H9 (cell line): ENCODE results near the gene HK2. TPM values are rescaled to one million over a fixed set of nuclear protein-coding genes. Genes with fewer than 3 reads are reported as not detected.

ENCODE experiments used
- DNase-seq: peaks from one replicate; pipeline ENCODE4 v3.0.0-alpha.2; 2017
- H2AFZ ChIP-seq: one replicate; pipeline ENCODE4 v1.6.1; 2013; ENCODE audit warnings: mild to moderate bottlenecking, low read length, control low read depth, moderate library complexity
- H2AK5ac ChIP-seq: 2 replicates; pipeline ENCODE4 v1.6.1; 2013; ENCODE audit warnings: low read length, control low read depth, mixed read lengths; ENCODE audit not compliant: insufficient read length
- H2BK120ac ChIP-seq: one replicate; pipeline ENCODE4 v1.6.1; 2013; ENCODE audit warnings: low read depth, mild to moderate bottlenecking, low read length, control low read depth, inconsistent platforms; ENCODE audit not compliant: poor library complexity, severe bottlenecking
- H2BK12ac ChIP-seq: 2 replicates; pipeline ENCODE4 v1.6.1; 2013; ENCODE audit warnings: low read length, control low read depth, mixed read lengths, low read depth; ENCODE audit not compliant: insufficient read length
- H2BK15ac ChIP-seq: 2 replicates; pipeline ENCODE4 v1.6.1; 2013; ENCODE audit warnings: low read depth, low read length, control low read depth
- H2BK20ac ChIP-seq: one replicate; pipeline ENCODE4 v1.6.1; 2013; ENCODE audit warnings: low read depth, mild to moderate bottlenecking, low read length, control low read depth, inconsistent platforms; ENCODE audit not compliant: poor library complexity, severe bottlenecking
- H2BK5ac ChIP-seq: 2 replicates; pipeline ENCODE4 v1.6.1; 2013; ENCODE audit warnings: low read length, control low read depth, mixed read lengths; ENCODE audit not compliant: insufficient read length
- H3K14ac ChIP-seq: 2 replicates; pipeline ENCODE4 v1.6.1; 2013; ENCODE audit warnings: low read length, control low read depth; ENCODE audit not compliant: insufficient read depth
- H3K18ac ChIP-seq: 2 replicates; pipeline ENCODE4 v1.6.1; 2013; ENCODE audit warnings: low read depth, mild to moderate bottlenecking, mixed read lengths, low read length, control low read depth; ENCODE audit not compliant: insufficient read length
- H3K23ac ChIP-seq: 2 replicates; pipeline ENCODE4 v1.6.1; 2013; ENCODE audit warnings: low read length, control low read depth, mixed read lengths, low read depth; ENCODE audit not compliant: insufficient read length
- H3K23me2 ChIP-seq: 2 replicates; pipeline ENCODE4 v1.6.1; 2013; ENCODE audit warnings: low read depth, mild to moderate bottlenecking, mixed read lengths, low read length, control low read depth; ENCODE audit not compliant: insufficient read length, poor library complexity, severe bottlenecking
- H3K27ac ChIP-seq: 2 replicates; pipeline ENCODE4 v1.5.1; 2013; ENCODE audit warnings: low read length, control low read depth, mixed read lengths, low read depth; ENCODE audit not compliant: insufficient read length
- H3K27me3 ChIP-seq: 2 replicates; pipeline ENCODE4 v1.6.1; 2013; ENCODE audit warnings: low read length, control low read depth, inconsistent platforms; ENCODE audit not compliant: insufficient read depth
- H3K4ac ChIP-seq: 2 replicates; pipeline ENCODE4 v1.6.1; 2013; ENCODE audit warnings: low read depth, mild to moderate bottlenecking, control low read depth, inconsistent platforms, low read length, moderate library complexity
- H3K4me1 ChIP-seq: 2 replicates; pipeline ENCODE4 v1.6.1; 2013; ENCODE audit warnings: low read length, control low read depth, inconsistent platforms; ENCODE audit not compliant: insufficient read depth
- H3K4me2 ChIP-seq: 2 replicates; pipeline ENCODE4 v1.6.1; 2013; ENCODE audit warnings: low read length, control low read depth, mixed read lengths; ENCODE audit not compliant: insufficient read length, insufficient read depth
- H3K56ac ChIP-seq: 2 replicates; pipeline ENCODE4 v1.6.1; 2013; ENCODE audit warnings: low read depth, mild to moderate bottlenecking, mixed read lengths, low read length, control low read depth; ENCODE audit not compliant: insufficient read length
- H3K79me1 ChIP-seq: 2 replicates; pipeline ENCODE4 v1.6.1; 2013; ENCODE audit warnings: low read depth, mild to moderate bottlenecking, moderate library complexity, low read length, control low read depth, inconsistent platforms; ENCODE audit not compliant: insufficient read depth, poor library complexity, severe bottlenecking
- H3K79me2 ChIP-seq: 2 replicates; pipeline ENCODE4 v1.6.1; 2013; ENCODE audit warnings: low read length, control low read depth, inconsistent platforms; ENCODE audit not compliant: insufficient read depth
- H3K9ac ChIP-seq: 2 replicates; pipeline ENCODE4 v1.6.1; 2013; ENCODE audit warnings: low read length, control low read depth, mixed read lengths; ENCODE audit not compliant: insufficient read length; ENCODE audit errors: extremely low read depth
- H3K9me3 ChIP-seq: one replicate; pipeline ENCODE4 v1.6.1; 2013; ENCODE audit warnings: low read depth, low read length, inconsistent platforms; ENCODE audit not compliant: control insufficient read depth
- H3T11ph ChIP-seq: one replicate; pipeline ENCODE4 v1.6.1; 2013; ENCODE audit warnings: mild to moderate bottlenecking, low read length, control low read depth, inconsistent platforms
- H4K20me1 ChIP-seq: one replicate; pipeline ENCODE4 v1.6.1; 2013; ENCODE audit not compliant: control insufficient read depth, insufficient read length, insufficient read depth
- H4K5ac ChIP-seq: 2 replicates; pipeline ENCODE4 v1.6.1; 2013; ENCODE audit warnings: low read depth, mild to moderate bottlenecking, mixed read lengths, low read length, control low read depth; ENCODE audit not compliant: insufficient read length
- H4K8ac ChIP-seq: replicated peaks from 2 replicates; pipeline ENCODE4 v1.6.1; 2013; ENCODE audit warnings: low read length, control low read depth, mixed read lengths, low read depth; ENCODE audit not compliant: insufficient read length
- H4K91ac ChIP-seq: 2 replicates; pipeline ENCODE4 v1.6.1; 2013; ENCODE audit warnings: low read depth, mild to moderate bottlenecking, moderate library complexity, mixed read lengths, low read length, control low read depth; ENCODE audit not compliant: insufficient read length
- H3K27ac Mint-ChIP-seq, 3 experiments: 2 replicates in 2 of 3; 3 replicates in 1 of 3; pipeline ENCODE4 v1.8.0; 2020 to 2021; ENCODE audit warnings: mixed read lengths in 3 of 3, mild to moderate bottlenecking in 1 of 3, moderate library complexity in 1 of 3
- H3K27me3 Mint-ChIP-seq: 2 replicates; pipeline ENCODE4 v1.8.0; 2021; ENCODE audit warnings: low read depth, mild to moderate bottlenecking, moderate library complexity, mixed read lengths
- H3K36me3 Mint-ChIP-seq, 3 experiments: 2 replicates in 2 of 3; 3 replicates in 1 of 3; pipeline ENCODE4 v1.8.0; 2020 to 2021; ENCODE audit warnings: low read depth in 3 of 3, mixed read lengths in 3 of 3; ENCODE audit not compliant: insufficient read depth in 1 of 3
- H3K4me1 Mint-ChIP-seq, 2 experiments: 2 replicates each; pipeline ENCODE4 v1.8.0; 2020; ENCODE audit warnings: mixed read lengths in 2 of 2
- H3K4me3 Mint-ChIP-seq, 2 experiments: 2 replicates in 1 of 2; 3 replicates in 1 of 2; pipeline ENCODE4 v1.8.0; 2020 to 2021; ENCODE audit warnings: mild to moderate bottlenecking in 2 of 2, mixed read lengths in 2 of 2, moderate library complexity in 1 of 2
- H3K9me3 Mint-ChIP-seq, 2 experiments: 2 replicates in 1 of 2; 3 replicates in 1 of 2; pipeline ENCODE4 v1.8.0; 2020; ENCODE audit warnings: mild to moderate bottlenecking in 2 of 2, mixed read lengths in 2 of 2, moderate library complexity in 1 of 2
- CTCF ChIP-seq: fragments of 200-600 bp; sonication (generic); conservative IDR thresholded peaks from 3 replicates; pipeline ENCODE4 v1.8.0; 2021; ENCODE audit warnings: antibody characterized with exemption, mild to moderate bottlenecking
- WGBS: extraction: QIAGEN DNeasy Blood & Tissue Kit; methylation state at CpG from one replicate; pipeline ENCODE4 v1.1.7; 2013; ENCODE audit warnings: missing lambda C conversion rate, low lambda C conversion rate, mixed read lengths; ENCODE audit not compliant: insufficient read length; ENCODE audit errors: extremely low coverage; 5-methylcytosine and 5-hydroxymethylcytosine counted together
- total RNA-seq: library from RNA; stranded (reverse); gene quantifications from 2 replicates; pipeline ENCODE4 v1.2.1, GENCODE V29; 2021

The HK2 gene
- total RNA-seq, 1 experiment from 2014 or later, result 54.3 TPM

- Mint-ChIP-seq H3K4me3 (no peak overlapping the region), H3K27me3 (peaks cover 3% of the 10 kb centered on the region; the same call in 1 of the 2 replicates), H3K9me3 (no peaks in the 10 kb centered on the region), H3K4me1 (no peaks in the 10 kb centered on the region; a peak in 1 of 4 replicates), H3K27ac (no peak overlapping the region), H3K36me3 (no peaks in the 10 kb centered on the region)
- Histone ChIP-seq H3K23ac (no peak overlapping the region), H3K56ac (no peak overlapping the region), H3K79me2 (no peaks in the 10 kb centered on the region), H3T11ph (no peak overlapping the region), H3K18ac (no peak overlapping the region), H2BK5ac (no peak overlapping the region), H3K79me1 (no peaks in the 10 kb centered on the region), H3K9me3 (no peaks in the 10 kb centered on the region), H2BK120ac (no peak overlapping the region), H2BK15ac (no peak overlapping the region), H4K20me1 (no peaks in the 10 kb centered on the region), H3K27ac (no peak overlapping the region), H4K91ac (no peak overlapping the region), H3K14ac (no peak overlapping the region), H2AFZ (no peak overlapping the region), H3K4me1 (no peaks in the 10 kb centered on the region), H3K23me2 (no peaks in the 10 kb centered on the region), H3K9ac (no peak overlapping the region), H2BK20ac (no peak overlapping the region), H2AK5ac (no peak overlapping the region), H4K8ac (no peak overlapping the region), H4K5ac (no peak overlapping the region), H3K4me2 (no peak overlapping the region), H3K4ac (no peak overlapping the region), H2BK12ac (no peak overlapping the region), H3K27me3 (no peaks in the 10 kb centered on the region)
- 100% methylated on average over 2 of the region's 4 CpGs for WGBS
- DNase-seq, result no peak
- no peak for TF ChIP-seq CTCF
Measured at GRCh38 chr2:74938264-74938663, 104.3 kb downstream of the HK2 start.
